ENCODE data around the gene ERVFRD-1.
A peak's percentile ranks its signal among the peaks of the same experiment; 100 is the strongest.
"Not testable (repeated sequence)": the region's sequence is repeated elsewhere in the genome, so short reads cannot be mapped to it uniquely, and the experiment has no call there.

ERVFRD-1 gene

DNA sequence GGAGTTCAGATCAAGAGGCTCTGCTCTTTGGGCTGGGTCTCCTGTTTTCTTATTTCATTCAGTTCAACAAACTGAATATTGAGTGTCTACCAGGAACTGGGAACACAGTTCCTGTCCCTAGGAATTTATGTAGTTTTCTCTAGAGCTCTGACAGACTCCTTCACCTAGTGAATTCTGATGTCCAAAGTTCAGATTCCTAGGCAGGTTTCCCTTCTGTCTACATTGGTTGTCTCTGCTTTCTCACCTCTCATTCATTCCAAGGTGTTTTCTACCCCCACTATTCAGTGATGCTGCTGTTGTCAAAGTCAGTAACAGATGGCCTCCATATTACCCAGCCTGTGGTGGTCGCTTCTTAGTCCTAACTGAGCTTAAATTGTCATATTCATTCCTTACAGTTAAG, 13.5 kb downstream of the ERVFRD-1 start:
- Histone ChIP-seq H3K4me1 (ENCODE audit: insufficient read depth, low read length) (peaks cover 21% of the 10 kb centered on the region), H3K4me3 (ENCODE audit: low read length) (no peak overlapping the region), H3K9ac (ENCODE audit: low read depth, low read length) (no peak overlapping the region)

DNA sequence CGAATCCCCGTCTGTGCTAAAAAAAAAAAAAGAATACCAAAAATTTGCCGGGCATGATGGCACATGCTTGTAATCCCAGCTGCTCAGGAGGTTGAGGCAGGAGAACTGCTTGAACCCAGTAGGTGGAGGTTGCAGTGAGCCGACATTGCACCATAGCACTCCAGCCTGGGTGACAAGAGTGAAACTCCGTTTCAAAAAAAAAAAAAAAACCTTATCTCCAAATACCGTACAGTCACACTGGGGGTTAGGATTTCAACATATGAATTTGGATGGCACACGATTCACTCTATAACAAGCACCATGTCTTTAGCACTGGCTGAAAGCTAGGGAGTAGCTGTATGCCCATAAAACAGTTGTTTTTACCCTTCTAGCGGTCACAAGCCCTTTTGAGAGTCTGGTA, 14.0 kb downstream of the ERVFRD-1 start:
- Histone ChIP-seq H3K27ac (ENCODE audit: low read depth, low read length) (no peak overlapping the region), H3K9ac (ENCODE audit: low read depth, low read length) (no peak overlapping the region), H3K4me3 (ENCODE audit: low read length) (no peak overlapping the region), H3K27me3 (ENCODE audit: insufficient read depth, low read length) (no peaks in the 10 kb centered on the region), H3K9me3 (ENCODE audit: insufficient read depth, low read depth, low read length) (no peaks in the 10 kb centered on the region), H3K4me1 (ENCODE audit: insufficient read depth, low read length) (peaks cover 24% of the 10 kb centered on the region), H3K36me3 (ENCODE audit: insufficient read depth, low read length) (no peaks in the 10 kb centered on the region)
- WGBS = 92% methylated on average over 8 of the region's 8 CpGs

More for the DNA sequence above, 13.5 kb downstream of the ERVFRD-1 start:
- Histone ChIP-seq H3K36me3 (ENCODE audit: insufficient read depth, low read length) (no peaks in the 10 kb centered on the region), H3K27me3 (ENCODE audit: insufficient read depth, low read length) (no peaks in the 10 kb centered on the region), H3K9me3 (ENCODE audit: insufficient read depth, low read depth, low read length) (no peaks in the 10 kb centered on the region), H3K27ac (ENCODE audit: low read depth, low read length) (no peak overlapping the region)
- 100% methylated on average over 1 of the region's 1 CpG for WGBS

DNA sequence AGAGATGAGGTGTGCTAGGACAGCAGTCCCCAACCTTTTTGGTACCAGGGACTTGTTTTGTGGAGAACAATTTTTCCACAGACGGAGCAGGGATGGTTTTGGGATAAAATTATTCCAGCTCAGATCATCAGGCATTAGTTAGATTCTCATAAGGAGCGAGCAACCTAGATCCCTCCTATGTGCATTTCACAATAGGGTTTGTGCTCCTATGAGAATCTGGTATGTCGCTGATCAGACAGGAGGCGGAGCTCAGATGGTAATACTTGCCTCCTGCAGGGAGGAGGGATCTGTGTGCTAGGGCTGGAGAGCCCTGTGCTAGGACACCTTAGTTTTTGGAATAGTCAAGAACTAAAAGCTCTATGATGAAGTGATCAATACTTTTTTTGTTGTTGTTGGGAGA, 15.4 kb downstream of the ERVFRD-1 start:
- Histone ChIP-seq H3K9me3 (ENCODE audit: insufficient read depth, low read depth, low read length) (no peaks in the 10 kb centered on the region), H3K4me3 (ENCODE audit: low read length) (peak overlapping the region; percentile 79; the same call in 1 of the 2 replicates), H3K9ac (ENCODE audit: low read depth, low read length) (no peak overlapping the region), H3K27me3 (ENCODE audit: insufficient read depth, low read length) (0 out of 2 replicates have a peak, but pooled peaks cover 3% of the 10 kb centered on the region), H3K27ac (ENCODE audit: low read depth, low read length) (no peak overlapping the region), H3K4me1 (ENCODE audit: insufficient read depth, low read length) (peaks cover 19% of the 10 kb centered on the region), H3K36me3 (ENCODE audit: insufficient read depth, low read length) (no peaks in the 10 kb centered on the region)
- WGBS = 76% methylated on average over 4 of the region's 4 CpGs

DNA sequence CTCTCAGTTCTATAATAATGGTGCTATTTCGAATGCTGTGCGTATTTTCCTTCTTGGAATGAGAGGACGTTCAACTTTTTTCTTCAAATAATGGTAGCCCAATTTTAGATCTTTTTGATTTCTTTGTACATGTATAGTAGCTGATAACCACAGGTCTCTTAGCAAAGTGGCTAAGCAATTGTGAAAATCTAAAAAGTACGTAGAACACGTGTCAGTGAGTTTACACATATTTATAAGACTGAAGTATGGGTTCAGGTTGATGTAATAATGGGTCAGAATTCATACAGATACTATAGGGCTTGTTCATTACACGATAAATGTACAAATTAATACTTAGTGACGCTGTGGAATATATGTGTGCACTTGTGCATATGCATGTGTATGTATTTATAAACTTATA, 16.6 kb downstream of the ERVFRD-1 start:
- 0 out of 2 replicates have a peak overlapping the region, but pooled peaks have one; percentile 61 for H3K27ac ChIP-seq (ENCODE audit: low read depth, low read length)

DNA sequence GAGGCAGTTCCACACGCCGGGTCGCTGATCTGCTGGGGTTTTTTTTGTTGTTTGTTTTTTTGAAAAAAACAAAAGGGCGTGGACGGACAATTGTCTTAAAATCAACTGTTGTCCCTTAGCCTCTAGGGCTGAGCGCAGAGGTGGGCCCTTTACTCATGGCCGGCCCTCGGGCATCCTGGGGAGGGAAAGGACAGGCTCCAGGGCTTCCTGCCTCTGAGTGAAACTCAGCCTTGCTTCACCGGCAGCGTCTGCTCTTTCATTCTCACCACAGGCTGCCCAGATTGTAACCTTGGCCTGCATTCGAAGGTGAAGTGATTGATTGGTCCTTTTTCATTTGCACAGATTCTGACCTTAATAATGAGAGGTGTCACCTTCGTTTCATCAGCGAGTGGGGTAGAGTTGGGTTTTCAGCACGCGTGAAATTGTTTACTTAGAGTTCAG, 17.1 kb downstream of the ERVFRD-1 start:
- Histone ChIP-seq H3K27ac (ENCODE audit: low read depth, low read length) (peak overlapping the region; percentile 61; the same call in 1 of the 2 replicates), H3K9ac (ENCODE audit: low read depth, low read length) (peak overlapping the region; percentile 91), H3K9me3 (ENCODE audit: insufficient read depth, low read depth, low read length) (no peaks in the 10 kb centered on the region), H3K4me1 (ENCODE audit: insufficient read depth, low read length) (peaks cover 19% of the 10 kb centered on the region), H3K4me3 (ENCODE audit: low read length) (peak overlapping the region; percentile 79), H3K36me3 (ENCODE audit: insufficient read depth, low read length) (no peaks in the 10 kb centered on the region), H3K27me3 (ENCODE audit: insufficient read depth, low read length) (0 out of 2 replicates have a peak, but pooled peaks cover 3% of the 10 kb centered on the region)
- under 1% methylated on average over 15 of the region's 15 CpGs for WGBS

More for the DNA sequence above, 16.6 kb downstream of the ERVFRD-1 start:
- Histone ChIP-seq H3K36me3 (ENCODE audit: insufficient read depth, low read length) (no peaks in the 10 kb centered on the region), H3K9ac (ENCODE audit: low read depth, low read length) (peak overlapping the region; percentile 91; the same call in 1 of the 2 replicates), H3K4me3 (ENCODE audit: low read length) (peak overlapping the region; percentile 79), H3K4me1 (ENCODE audit: insufficient read depth, low read length) (peaks cover 19% of the 10 kb centered on the region), H3K27me3 (ENCODE audit: insufficient read depth, low read length) (0 out of 2 replicates have a peak, but pooled peaks cover 3% of the 10 kb centered on the region), H3K9me3 (ENCODE audit: insufficient read depth, low read depth, low read length) (no peaks in the 10 kb centered on the region)
- 48% methylated on average over 7 of the region's 7 CpGs for WGBS

DNA sequence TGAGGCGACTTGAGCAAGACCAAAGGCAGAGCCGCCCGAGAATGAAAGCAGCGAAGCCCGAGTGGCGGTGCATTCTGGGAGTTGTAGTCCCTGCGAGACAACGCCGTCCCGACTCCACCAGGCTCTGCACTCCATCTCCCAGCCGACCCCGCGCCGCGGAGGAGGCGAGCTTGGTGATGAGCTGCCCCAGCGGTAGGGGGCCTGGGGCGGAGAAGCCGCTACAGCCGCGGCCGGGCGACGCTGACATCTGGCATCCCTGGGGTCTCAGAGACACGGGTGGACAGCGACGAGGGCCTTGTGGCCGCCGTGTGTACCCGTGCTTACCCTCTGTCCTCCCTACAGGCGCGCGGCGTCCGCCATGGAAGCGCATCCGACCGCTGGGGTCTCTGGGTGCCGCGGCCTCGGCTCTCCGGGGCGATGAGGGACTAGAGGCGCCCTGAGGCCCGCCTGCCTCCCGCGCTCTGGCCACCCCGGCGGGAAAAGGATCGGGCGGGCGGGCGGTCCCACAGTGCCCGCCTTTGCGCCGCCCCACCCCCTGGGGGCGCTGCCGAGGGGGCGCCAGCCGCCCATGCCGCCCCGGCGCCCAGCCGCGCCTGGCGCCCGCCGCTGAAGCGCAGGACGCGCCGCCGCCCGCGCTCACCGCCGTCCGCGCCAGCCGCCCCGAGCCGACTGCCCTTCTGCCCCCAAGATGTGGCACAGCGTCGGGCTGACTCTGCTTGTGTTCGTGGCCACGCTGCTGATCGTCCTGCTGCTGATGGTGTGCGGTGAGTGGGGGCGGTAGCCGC, 17.7 kb downstream of the ERVFRD-1 start, which contains the start of gene SMIM13:
Gene SMIM13 (plus strand): TSS at position 209 of the 785 bp plus-strand sequence. CDS start 480 bp downstream, at position 689.
- Histone ChIP-seq H3K27ac (ENCODE audit: low read depth, low read length) (peak within 1 kb of the TSS; percentile 77), H3K9me3 (ENCODE audit: insufficient read depth, low read depth, low read length) (no peaks in the 10 kb centered on the region), H3K9ac (ENCODE audit: low read depth, low read length) (peak within 1 kb of the TSS; percentile 91), H3K4me3 (ENCODE audit: low read length) (peak within 1 kb of the TSS; percentile 79), H3K27me3 (ENCODE audit: insufficient read depth, low read length) (0 out of 2 replicates have a peak, but pooled peaks cover 3% of the 10 kb centered on the region), H3K36me3 (ENCODE audit: insufficient read depth, low read length) (no peaks in the 10 kb centered on the region), H3K4me1 (ENCODE audit: insufficient read depth, low read length) (peaks cover 19% of the 10 kb centered on the region)
- WGBS = under 1% methylated on average over 90 of the region's 90 CpGs

DNA sequence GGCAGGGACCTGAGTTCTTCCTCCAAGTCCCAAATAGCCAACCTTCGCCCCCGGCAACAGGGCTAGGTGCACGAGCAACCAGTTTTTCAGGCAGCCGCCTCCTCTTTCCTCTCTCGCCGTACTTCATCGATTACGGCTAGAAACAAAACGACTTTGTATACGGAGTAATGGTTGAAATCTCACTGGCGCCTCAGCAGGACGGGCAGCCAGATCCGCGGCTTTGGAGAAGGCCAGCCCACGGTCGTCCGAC, 18.2 kb downstream of the ERVFRD-1 start:
- Histone ChIP-seq H3K4me1 (ENCODE audit: insufficient read depth, low read length) (peaks cover 19% of the 10 kb centered on the region), H3K9ac (ENCODE audit: low read depth, low read length) (peak overlapping the region; percentile 91), H3K4me3 (ENCODE audit: low read length) (peak overlapping the region; percentile 79), H3K27ac (ENCODE audit: low read depth, low read length) (peak overlapping the region; percentile 44), H3K36me3 (ENCODE audit: insufficient read depth, low read length) (no peaks in the 10 kb centered on the region), H3K27me3 (ENCODE audit: insufficient read depth, low read length) (0 out of 2 replicates have a peak, but pooled peaks cover 3% of the 10 kb centered on the region), H3K9me3 (ENCODE audit: insufficient read depth, low read depth, low read length) (no peaks in the 10 kb centered on the region)
- under 1% methylated on average over 16 of the region's 17 CpGs for WGBS

DNA sequence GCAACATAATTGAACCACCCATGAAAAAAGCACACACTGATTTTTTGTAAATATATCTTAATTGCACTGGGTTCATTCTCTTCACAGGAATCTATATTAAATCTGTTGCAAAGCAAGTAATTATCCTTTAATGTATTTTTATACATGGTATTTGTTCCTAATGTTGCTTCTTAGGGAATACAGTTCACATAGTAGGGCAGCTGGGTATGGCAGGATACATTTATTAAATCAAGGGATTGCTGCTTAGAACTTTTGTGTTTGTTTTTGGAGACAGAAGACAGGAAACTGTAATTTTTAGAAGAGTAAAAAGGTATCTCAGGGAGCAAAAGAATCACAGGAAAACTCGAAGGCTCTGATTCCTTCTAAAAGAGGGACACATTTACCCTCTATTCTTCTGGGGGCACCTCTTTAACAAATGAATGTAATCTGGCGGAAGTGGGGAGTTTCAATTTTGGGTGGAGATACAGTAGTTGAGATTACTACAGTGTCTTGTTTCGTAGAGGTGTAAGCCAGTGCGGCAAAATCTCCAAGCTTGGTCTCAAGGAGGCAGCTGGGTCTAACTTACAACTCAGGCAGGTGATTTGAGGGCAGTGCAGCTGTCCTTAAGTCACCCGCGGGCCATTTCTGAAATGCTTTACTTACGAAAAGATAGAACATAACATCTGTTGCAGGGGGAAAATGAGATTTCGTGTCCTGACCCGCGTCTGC, 18.7 kb downstream of the ERVFRD-1 start:
- H3K4me3 ChIP-seq (ENCODE audit: low read length) = peak overlapping the region; percentile 79
- H3K27me3 ChIP-seq (ENCODE audit: insufficient read depth, low read length) = 0 out of 2 replicates have a peak, but pooled peaks cover 3% of the 10 kb centered on the region
- H3K36me3 ChIP-seq (ENCODE audit: insufficient read depth, low read length) = no peaks in the 10 kb centered on the region
- WGBS = 5% methylated on average over 9 of the region's 10 CpGs
- H3K9me3 ChIP-seq (ENCODE audit: insufficient read depth, low read depth, low read length) = no peaks in the 10 kb centered on the region
- H3K9ac ChIP-seq (ENCODE audit: low read depth, low read length) = peak overlapping the region; percentile 91
- H3K27ac ChIP-seq (ENCODE audit: low read depth, low read length) = peak overlapping the region; percentile 44
- H3K4me1 ChIP-seq (ENCODE audit: insufficient read depth, low read length) = peaks cover 19% of the 10 kb centered on the region

DNA sequence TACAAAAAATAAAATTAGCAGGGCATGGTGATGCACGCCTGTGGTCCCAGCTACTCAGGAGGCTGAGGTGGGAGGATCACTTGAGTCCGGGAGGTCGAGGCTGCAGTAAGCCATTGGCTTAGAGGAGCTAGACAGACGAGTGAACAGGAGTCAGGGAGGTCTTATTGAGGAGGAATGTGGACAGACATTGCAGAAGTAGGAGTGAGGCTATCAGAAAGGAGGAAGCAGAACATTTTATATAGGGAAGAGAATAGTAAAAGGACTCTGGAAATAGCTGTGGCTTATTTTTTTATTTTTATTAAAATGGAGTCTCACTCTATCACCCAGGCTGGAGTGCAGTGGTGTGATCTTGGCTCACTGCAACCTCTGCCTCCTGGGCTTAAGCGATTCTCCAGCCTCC, 20.4 kb downstream of the ERVFRD-1 start:
- not testable (repeated sequence) for H3K36me3 ChIP-seq (ENCODE audit: insufficient read depth, low read length); H3K9ac ChIP-seq (ENCODE audit: low read depth, low read length); H3K27me3 ChIP-seq (ENCODE audit: insufficient read depth, low read length); H3K4me3 ChIP-seq (ENCODE audit: low read length); H3K27ac ChIP-seq (ENCODE audit: low read depth, low read length); H3K9me3 ChIP-seq (ENCODE audit: insufficient read depth, low read depth, low read length)
- peaks cover 16% of the 10 kb centered on the region for H3K4me1 ChIP-seq (ENCODE audit: insufficient read depth, low read length)
- 92% methylated on average over 5 of the region's 5 CpGs for WGBS

DNA sequence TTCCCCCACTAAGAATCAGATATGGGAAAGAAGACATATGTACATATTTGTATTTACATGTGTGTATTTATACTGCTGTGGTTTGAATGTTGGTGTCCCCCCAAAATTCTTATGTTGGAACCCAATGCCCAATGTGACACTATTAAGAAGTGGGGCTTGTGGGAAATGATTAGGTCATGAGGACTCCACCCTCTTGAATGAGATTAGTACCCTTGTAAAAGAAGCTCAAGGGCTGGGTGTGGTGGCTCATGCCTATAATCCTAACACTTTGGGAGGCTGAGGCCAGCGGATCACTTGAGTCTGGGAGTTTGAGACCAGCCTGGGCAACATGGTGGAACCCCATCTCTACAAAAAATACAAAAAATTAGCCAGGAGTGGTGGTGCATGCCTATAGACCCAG, 21.8 kb downstream of the ERVFRD-1 start:
- H3K9ac ChIP-seq (ENCODE audit: low read depth, low read length) = no peak overlapping the region
- H3K4me3 ChIP-seq (ENCODE audit: low read length) = no peak overlapping the region
- no peaks in the 10 kb centered on the region for H3K9me3 ChIP-seq (ENCODE audit: insufficient read depth, low read depth, low read length)
- H3K27me3 ChIP-seq (ENCODE audit: insufficient read depth, low read length) = 0 out of 2 replicates have a peak, but pooled peaks cover 3% of the 10 kb centered on the region
- 80% methylated on average over 1 of the region's 1 CpG for WGBS
- H3K4me1 ChIP-seq (ENCODE audit: insufficient read depth, low read length) = peaks cover 4% of the 10 kb centered on the region; the same call in 1 of the 2 replicates
- H3K36me3 ChIP-seq (ENCODE audit: insufficient read depth, low read length) = no peaks in the 10 kb centered on the region
- H3K27ac ChIP-seq (ENCODE audit: low read depth, low read length) = no peak overlapping the region

DNA sequence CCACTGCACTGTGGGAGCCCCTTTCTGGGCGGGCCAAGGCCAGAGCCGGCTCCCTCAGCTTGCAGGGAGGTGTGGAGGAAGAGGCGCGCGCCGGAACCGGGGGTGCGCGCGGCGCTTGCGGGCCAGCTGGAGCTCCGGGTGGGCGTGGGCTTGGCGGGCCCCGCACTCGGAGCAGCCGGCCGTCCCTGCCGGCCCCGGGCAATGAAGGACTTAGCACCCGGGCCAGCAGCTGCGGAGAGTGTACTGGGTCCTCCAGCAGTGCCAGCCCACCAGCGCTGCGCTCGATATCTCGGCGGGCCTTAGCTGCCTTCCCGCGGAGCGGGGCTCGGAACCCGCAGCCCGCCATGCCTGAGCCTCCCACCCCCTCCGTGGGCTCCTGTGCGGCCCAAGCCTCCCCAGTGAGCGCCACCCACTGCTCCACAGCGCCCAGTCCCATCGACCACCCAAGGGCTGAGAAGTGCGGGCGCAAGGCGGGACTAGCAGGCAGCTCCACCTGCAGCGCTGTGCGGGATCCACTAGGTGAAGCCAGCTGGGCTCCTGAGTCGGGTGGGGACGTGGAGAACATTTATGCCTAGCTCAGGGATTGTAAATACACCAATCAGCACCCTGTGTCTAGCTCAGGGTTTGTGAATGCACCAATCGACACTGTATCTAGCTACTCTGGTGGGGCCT, 24.2 kb downstream of the ERVFRD-1 start:
- 95% methylated on average over 47 of the region's 47 CpGs for WGBS
- H3K9me3 ChIP-seq (ENCODE audit: insufficient read depth, low read depth, low read length); H3K4me1 ChIP-seq (ENCODE audit: insufficient read depth, low read length); H3K4me3 ChIP-seq (ENCODE audit: low read length); H3K9ac ChIP-seq (ENCODE audit: low read depth, low read length); H3K36me3 ChIP-seq (ENCODE audit: insufficient read depth, low read length); H3K27ac ChIP-seq (ENCODE audit: low read depth, low read length); H3K27me3 ChIP-seq (ENCODE audit: insufficient read depth, low read length): not testable (repeated sequence)

Data from HUES64 (cell line).